H1 (cell line): Measurements from ENCODE around the gene AQP4. TPM values are rescaled to one million over a fixed set of nuclear protein-coding genes. Genes with fewer than 3 reads are reported as not detected.

Experiments
- FOSL1 ChIP-seq: IDR thresholded peaks from 2 replicates; pipeline ENCODE4 v1.6.1; 2011; ENCODE audit warnings: mild to moderate bottlenecking, low read depth, low read length, moderate library complexity; ENCODE audit not compliant: insufficient read depth
- JUN ChIP-seq: IDR thresholded peaks from 2 replicates; pipeline ENCODE4 v1.6.1; 2011; ENCODE audit warnings: low read depth, mild to moderate bottlenecking, improper control_type of control experiment, low read length
- SP1 ChIP-seq: IDR thresholded peaks from 2 replicates; pipeline ENCODE4 v1.6.1; 2011; ENCODE audit warnings: low read depth, low read length
- TBP ChIP-seq: IDR thresholded peaks from 2 replicates; pipeline ENCODE4 v1.6.1; 2011; ENCODE audit warnings: low read depth, low read length, improper control_type of control experiment
- polyA plus RNA-seq, 7 experiments: library from polyadenylated mRNA; depleted of rRNA in 3 of 7; stranded (reverse) in 5 of 7; unstranded in 2 of 7; fragments of >200 nt in 5 of 7; fragments of 200-250 nt in 2 of 7; gene quantifications; 1 replicate in 5 of 7; 2 replicates in 1 of 7; 4 replicates in 1 of 7; pipeline versions ENCODE4 v1.2.1 to v1.2.3, GENCODE V29; 2011 to 2013; ENCODE audit warnings: missing spikeins in 2 of 7, mixed read lengths in 2 of 7
- total RNA-seq: library from RNA; stranded (reverse); fragmentation: NEBNext Ultra II Directional; extraction: Animal tissue kit (Norgen Biotek cat#: 25700); gene quantifications from 2 replicates; pipeline ENCODE4 v1.2.1, GENCODE V29; 2021
- TF ChIP-seq, protein P1 (sequence below): IDR thresholded peaks from 2 replicates; pipeline ENCODE4 v1.6.1; 2011; ENCODE audit warnings: low read depth, mild to moderate bottlenecking, low read length; ENCODE audit not compliant: insufficient read depth

The AQP4 gene
- total and polyA plus RNA-seq, 2 of the 8 experiments (the other 6 are each of a cell fraction or from before 2014, with no cell fraction given) = 2.2 to 2.8 TPM

DNA sequence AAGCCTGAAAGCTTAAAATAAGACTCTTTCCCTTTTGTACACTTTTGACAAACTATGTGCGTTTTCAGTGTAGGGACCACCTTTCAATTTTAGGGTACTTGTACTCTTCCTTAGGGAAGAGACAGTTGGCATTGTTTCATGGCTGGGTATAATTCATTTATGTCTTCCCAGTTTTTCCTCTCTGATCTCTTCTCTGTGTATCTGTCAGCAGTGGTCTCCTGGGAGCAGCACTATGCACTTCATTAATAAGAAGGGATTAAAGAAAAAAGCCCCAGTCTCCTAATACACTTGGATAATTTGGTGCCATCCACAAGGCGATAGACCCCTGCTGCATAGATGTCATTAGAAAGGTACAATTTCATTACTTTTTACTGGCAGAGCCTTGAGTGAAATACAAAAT lies 12.1 kb downstream of the AQP4 start (continued):
- TF ChIP-seq, protein P1, sequence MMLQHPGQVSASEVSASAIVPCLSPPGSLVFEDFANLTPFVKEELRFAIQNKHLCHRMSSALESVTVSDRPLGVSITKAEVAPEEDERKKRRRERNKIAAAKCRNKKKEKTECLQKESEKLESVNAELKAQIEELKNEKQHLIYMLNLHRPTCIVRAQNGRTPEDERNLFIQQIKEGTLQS = no peak
- TF ChIP-seq TBP (no peak), SP1 (no peak), JUN (no peak), FOSL1 (no peak)
